ENCODE results near the gene PIEZO2. TPM values are rescaled to one million over a fixed set of nuclear protein-coding genes. Genes with fewer than 3 reads are reported as not detected.

Gene PIEZO2
- total RNA-seq, 1 donor from 2014 or later: 4.2 TPM

DNA sequence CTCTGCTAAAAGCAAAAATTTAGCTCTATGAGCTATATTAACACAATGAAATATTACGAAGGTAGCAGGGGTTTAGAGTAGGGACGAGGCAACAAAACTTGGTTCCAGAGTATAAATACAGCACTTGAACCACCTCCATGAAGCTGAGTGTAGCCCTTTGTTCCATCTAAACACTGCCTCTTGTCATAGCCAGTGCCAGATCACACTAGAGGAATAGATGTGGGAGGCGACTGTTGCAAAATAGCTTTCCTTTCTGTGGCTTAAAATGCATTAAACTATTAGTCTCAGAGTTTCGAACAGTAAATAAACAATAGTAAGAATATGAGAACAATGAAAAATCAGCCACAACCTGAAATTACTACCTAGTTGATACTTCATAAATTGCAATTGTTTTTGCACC, 29.8 kb downstream of the PIEZO2 start:
- no peaks in the 10 kb centered on the region for H3K4me1 Mint-ChIP-seq
- no peaks in the 10 kb centered on the region for H3K36me3 Mint-ChIP-seq
- Histone ChIP-seq H3K4me3 (no peak overlapping the region), H3K9me3 (ENCODE audit: low read depth) (no peaks in the 10 kb centered on the region), H3K9ac (no peak overlapping the region), H3K36me3 (no peaks in the 10 kb centered on the region), H3K27ac (no peak overlapping the region), H3K79me2 (ENCODE audit: low read depth) (no peaks in the 10 kb centered on the region), H4K20me1 (ENCODE audit: low read depth) (no peaks in the 10 kb centered on the region), H2AFZ (replicated peaks) (no peak overlapping the region), H3F3A (ENCODE audit: low read depth) (no peaks in the 10 kb centered on the region), H3K4me1 (no peaks in the 10 kb centered on the region), H3K4me2 (no peak overlapping the region), H3K27me3 (no peaks in the 10 kb centered on the region)
- no peaks in the 10 kb centered on the region for H3K9me3 Mint-ChIP-seq
- TF ChIP-seq, protein P1, sequence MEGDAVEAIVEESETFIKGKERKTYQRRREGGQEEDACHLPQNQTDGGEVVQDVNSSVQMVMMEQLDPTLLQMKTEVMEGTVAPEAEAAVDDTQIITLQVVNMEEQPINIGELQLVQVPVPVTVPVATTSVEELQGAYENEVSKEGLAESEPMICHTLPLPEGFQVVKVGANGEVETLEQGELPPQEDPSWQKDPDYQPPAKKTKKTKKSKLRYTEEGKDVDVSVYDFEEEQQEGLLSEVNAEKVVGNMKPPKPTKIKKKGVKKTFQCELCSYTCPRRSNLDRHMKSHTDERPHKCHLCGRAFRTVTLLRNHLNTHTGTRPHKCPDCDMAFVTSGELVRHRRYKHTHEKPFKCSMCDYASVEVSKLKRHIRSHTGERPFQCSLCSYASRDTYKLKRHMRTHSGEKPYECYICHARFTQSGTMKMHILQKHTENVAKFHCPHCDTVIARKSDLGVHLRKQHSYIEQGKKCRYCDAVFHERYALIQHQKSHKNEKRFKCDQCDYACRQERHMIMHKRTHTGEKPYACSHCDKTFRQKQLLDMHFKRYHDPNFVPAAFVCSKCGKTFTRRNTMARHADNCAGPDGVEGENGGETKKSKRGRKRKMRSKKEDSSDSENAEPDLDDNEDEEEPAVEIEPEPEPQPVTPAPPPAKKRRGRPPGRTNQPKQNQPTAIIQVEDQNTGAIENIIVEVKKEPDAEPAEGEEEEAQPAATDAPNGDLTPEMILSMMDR (IDR thresholded peaks at IDR 0.05): no peak
- TF ChIP-seq EZH2phosphoT487 (IDR thresholded peaks at IDR 0.05) (no peak), EZH2 (IDR thresholded peaks at IDR 0.05) (no peak)
- DNase-seq (ENCODE audit: low spot score): no peak
- no peak overlapping the region for H3K4me3 Mint-ChIP-seq
- no peak overlapping the region for H3K27ac Mint-ChIP-seq
- peaks cover 2% of the 10 kb centered on the region for H3K27me3 Mint-ChIP-seq (ENCODE audit: insufficient read depth, low read depth)

DNA sequence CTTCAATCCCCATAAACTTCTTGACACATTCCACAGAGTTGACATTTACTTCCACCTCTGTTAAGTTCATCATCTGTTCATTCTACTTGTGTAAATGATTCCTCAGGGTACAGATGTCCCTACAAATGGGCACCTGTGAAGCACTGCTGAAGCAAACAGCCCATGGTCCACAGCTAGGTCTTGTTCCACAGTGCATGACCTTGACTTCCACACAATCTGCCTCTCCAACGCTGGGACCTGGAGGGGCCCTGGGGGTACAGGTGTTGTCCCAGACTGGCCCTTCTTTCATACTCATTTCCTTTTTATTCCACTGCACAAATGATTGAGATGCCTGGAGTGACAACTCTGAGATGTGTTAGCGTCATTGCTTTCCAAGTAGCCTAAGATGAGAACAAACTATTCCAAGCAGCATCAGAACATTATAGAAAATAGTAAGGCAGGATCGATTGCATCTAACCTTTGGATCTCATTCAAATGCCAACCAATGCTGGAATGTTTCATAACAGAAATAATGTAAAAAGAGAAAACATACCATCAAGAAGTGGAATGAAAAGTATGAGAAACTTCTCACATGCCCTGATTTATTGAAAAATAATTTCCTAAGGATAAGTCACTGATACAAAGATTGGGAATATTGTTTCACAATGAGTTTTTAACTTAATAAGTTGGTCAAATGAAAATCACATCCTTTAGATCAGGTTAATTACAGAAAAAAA, 31.2 kb downstream of the PIEZO2 start:
- no peak overlapping the region for H3K27ac ChIP-seq
- H3K9me3 ChIP-seq (ENCODE audit: low read depth): no peaks in the 10 kb centered on the region
- H3K9ac ChIP-seq: no peak overlapping the region
- Mint-ChIP-seq H3K4me3 (no peak overlapping the region), H3K36me3 (no peaks in the 10 kb centered on the region), H3K4me1 (no peaks in the 10 kb centered on the region), H3K9me3 (no peaks in the 10 kb centered on the region), H3K27ac (no peak overlapping the region), H3K27me3 (ENCODE audit: insufficient read depth, low read depth) (peaks cover 2% of the 10 kb centered on the region)
- no peaks in the 10 kb centered on the region for H3K4me1 ChIP-seq
- H3K79me2 ChIP-seq (ENCODE audit: low read depth): no peaks in the 10 kb centered on the region
- no peak overlapping the region for H3K4me3 ChIP-seq
- DNase-seq (ENCODE audit: low spot score): no peak
- no peak overlapping the region for H2AFZ ChIP-seq (replicated peaks)
- no peaks in the 10 kb centered on the region for H3K36me3 ChIP-seq
- TF ChIP-seq EZH2 (IDR thresholded peaks at IDR 0.05): no peak
- TF ChIP-seq EZH2phosphoT487 (IDR thresholded peaks at IDR 0.05): no peak
- TF ChIP-seq, protein P1 (IDR thresholded peaks at IDR 0.05): no peak
- no peak overlapping the region for H3K4me2 ChIP-seq
- H3K27me3 ChIP-seq: no peaks in the 10 kb centered on the region
- no peaks in the 10 kb centered on the region for H3F3A ChIP-seq (ENCODE audit: low read depth)
- no peaks in the 10 kb centered on the region for H4K20me1 ChIP-seq (ENCODE audit: low read depth)

DNA sequence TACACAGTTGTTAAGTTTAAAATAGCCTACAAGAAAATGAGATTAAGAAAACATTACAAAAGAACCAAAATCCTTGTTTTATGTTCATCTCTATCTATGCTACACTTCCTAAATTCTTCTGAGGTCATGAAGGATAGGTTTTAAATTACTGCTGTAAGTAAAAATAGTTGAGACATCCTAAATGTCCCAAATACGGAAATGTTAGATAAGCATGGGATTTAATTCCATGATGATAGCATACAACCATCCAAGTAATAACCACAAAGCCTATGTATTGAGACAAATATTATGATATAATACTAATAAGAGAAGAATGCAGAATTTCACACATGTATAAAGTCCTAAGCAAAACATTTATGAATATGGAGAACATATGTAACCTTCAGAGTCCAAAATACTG, 34.1 kb downstream of the PIEZO2 start:
- no peak overlapping the region for H3K4me3 ChIP-seq
- no peaks in the 10 kb centered on the region for H3K79me2 ChIP-seq (ENCODE audit: low read depth)
- no peaks in the 10 kb centered on the region for H3K4me1 Mint-ChIP-seq
- no peak overlapping the region for H3K27ac Mint-ChIP-seq
- no peak overlapping the region for H2AFZ ChIP-seq (replicated peaks)
- H3F3A ChIP-seq (ENCODE audit: low read depth): no peaks in the 10 kb centered on the region
- H3K27ac ChIP-seq: no peak overlapping the region
- TF ChIP-seq, protein P1 (IDR thresholded peaks at IDR 0.05): no peak
- TF ChIP-seq EZH2phosphoT487 (IDR thresholded peaks at IDR 0.05): no peak
- TF ChIP-seq EZH2 (IDR thresholded peaks at IDR 0.05): no peak
- no peaks in the 10 kb centered on the region for H3K9me3 ChIP-seq (ENCODE audit: low read depth)
- peaks cover 2% of the 10 kb centered on the region for H3K27me3 Mint-ChIP-seq (ENCODE audit: insufficient read depth, low read depth)
- peaks cover 2% of the 10 kb centered on the region for H3K9me3 Mint-ChIP-seq
- DNase-seq (ENCODE audit: low spot score): no peak
- H3K4me3 Mint-ChIP-seq: no peak overlapping the region
- no peaks in the 10 kb centered on the region for H3K4me1 ChIP-seq
- H3K9ac ChIP-seq: no peak overlapping the region
- H4K20me1 ChIP-seq (ENCODE audit: low read depth): no peaks in the 10 kb centered on the region
- no peaks in the 10 kb centered on the region for H3K36me3 Mint-ChIP-seq
- H3K4me2 ChIP-seq: no peak overlapping the region
- no peaks in the 10 kb centered on the region for H3K36me3 ChIP-seq
- no peaks in the 10 kb centered on the region for H3K27me3 ChIP-seq
